HTR-8/SVneo (cell line): Measurements from ENCODE around the gene MTR.
A peak's percentile ranks its signal among the peaks of the same experiment; 100 is the strongest.

Source experiments
- DNase-seq: peaks from one replicate; pipeline ENCODE4 v3.0.0; 2011; ENCODE audit warnings: low spot score, mixed read lengths; ENCODE audit not compliant: insufficient read length
- FAIRE-seq: peaks from 2 replicates; lab custom pipeline; 2011; peaks lifted over from hg19 to GRCh38; lab: Jason Lieb, UNC

The MTR gene

GRCh38 chr1:236773919-236774318 lies 21.2 kb upstream of the MTR start:
- DNase-seq (no peak), FAIRE-seq (no peak)

DNA sequence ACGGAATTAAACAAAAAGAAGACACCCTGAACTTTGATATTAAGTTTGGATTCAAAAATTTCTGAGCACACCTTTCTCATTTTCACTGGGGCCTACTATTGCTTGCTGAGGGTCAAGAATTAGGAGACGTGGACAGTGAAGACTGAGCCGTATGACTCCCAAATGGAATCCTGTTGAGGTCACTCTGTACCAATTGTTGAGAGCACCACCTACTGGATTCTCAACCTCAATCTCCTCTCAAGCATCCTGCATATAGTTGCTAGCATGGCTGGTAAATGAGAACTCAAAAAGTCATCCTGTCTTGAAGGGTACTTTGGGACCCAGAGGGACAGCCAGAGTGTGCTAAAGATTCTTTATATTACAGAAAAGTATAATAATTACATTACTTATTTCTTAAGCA lies 20.2 kb upstream of the MTR start:
- DNase-seq (peak; percentile 22), FAIRE-seq (no peak)

- FAIRE-seq (no peak), DNase-seq (no peak)
These were observed 15.8 kb upstream of the MTR start for GRCh38 chr1:236779312-236779711.

- FAIRE-seq (no peak), DNase-seq (no peak)
These were observed 9.6 kb upstream of the MTR start for GRCh38 chr1:236785477-236785876.

DNA sequence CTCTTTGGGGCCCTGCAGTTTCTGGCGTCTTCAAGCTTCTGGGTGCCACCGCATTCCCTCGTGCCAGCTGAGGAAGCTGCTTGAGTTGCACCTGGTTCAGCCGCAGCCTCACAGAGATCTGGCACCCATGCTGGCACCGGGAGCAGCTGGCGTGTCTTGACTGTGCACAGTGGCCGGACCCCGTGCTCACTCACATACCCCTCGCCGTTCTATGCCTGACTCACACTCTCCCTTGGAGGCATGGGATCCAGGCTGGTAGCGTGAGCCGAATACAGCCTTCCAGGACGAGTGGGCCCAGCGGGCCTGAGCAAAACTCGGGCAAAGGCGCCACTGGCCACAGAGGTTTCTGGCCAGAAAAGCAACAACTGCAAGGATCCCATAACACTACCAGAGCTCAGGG lies 8.6 kb upstream of the MTR start:
- DNase-seq (no peak), FAIRE-seq (no peak)

GRCh38 chr1:236794585-236795034 lies 482 bp upstream of the MTR start:
- FAIRE-seq = no peak
- DNase-seq = no peak

DNA sequence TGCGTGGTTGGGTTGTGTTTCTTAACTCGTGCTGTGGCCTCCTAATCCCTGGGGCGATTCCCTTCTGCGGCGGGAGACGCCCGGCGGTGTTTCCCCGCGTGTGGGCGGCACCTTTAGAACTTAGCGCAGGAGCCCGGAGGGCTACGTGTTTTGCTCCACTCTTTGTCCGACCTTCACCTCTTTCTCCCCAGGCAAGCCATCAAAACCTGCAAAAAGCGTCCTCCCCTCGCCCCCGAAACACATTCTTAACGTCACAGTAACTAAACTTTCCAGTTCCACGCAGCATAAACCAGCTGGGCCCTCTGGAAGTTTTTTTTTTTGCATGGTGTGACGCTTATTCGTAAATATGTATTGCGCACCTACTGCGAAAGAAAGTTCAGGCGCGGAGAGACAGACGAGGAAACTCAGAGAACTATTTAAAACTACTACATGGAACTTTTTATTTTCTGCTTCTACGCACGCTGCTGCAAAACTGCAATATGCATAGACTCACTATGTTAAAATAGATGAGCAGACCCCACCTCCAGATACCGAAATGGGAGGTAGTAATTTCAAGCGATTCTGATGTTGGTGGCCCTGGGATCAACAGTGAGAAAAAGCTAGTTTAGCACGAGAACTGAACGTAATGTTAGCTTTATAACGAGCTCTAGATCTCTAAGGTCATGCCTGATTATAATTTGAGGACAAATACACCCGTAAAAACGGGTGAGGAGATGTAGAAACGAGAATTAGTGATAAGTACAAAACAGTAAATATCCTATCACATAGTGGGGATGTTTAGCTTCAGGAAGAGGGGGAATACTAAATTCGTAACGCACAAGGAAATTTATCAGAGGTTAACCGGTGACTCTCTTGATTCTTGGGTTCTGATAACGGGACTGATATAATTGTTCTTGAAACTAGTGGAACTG lies 920 bp downstream of the MTR start:
- peak; percentile 30 for DNase-seq
- no peak for FAIRE-seq

- FAIRE-seq = no peak
These were observed 3.9 kb downstream of the MTR start for GRCh38 chr1:236799001-236799400.

GRCh38 chr1:236800002-236800620 lies 5.0 kb downstream of the MTR start:
- no peak for DNase-seq
- no peak for FAIRE-seq

More at GRCh38 chr1:236799001-236799400, 3.9 kb downstream of the MTR start:
- no peak for DNase-seq

DNA sequence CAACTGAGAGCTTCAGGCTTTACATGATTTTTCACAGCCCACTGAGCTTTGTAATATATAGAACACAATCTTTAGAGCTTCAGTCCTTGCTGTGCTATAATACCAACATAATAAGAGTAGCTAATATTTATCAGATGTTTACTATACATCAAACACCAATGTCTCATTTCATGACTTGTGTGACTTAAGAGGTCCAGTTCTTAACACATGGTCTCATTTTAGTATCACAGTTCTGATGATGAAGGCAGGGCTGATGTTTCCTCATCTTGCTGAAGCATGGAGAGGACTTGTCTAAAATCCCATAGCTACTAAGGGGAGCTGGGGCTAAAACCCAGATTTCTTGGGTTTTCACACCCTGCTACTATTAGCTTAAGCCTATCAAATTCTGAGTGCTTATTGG lies 5.5 kb downstream of the MTR start:
- DNase-seq = no peak
- no peak for FAIRE-seq

DNA sequence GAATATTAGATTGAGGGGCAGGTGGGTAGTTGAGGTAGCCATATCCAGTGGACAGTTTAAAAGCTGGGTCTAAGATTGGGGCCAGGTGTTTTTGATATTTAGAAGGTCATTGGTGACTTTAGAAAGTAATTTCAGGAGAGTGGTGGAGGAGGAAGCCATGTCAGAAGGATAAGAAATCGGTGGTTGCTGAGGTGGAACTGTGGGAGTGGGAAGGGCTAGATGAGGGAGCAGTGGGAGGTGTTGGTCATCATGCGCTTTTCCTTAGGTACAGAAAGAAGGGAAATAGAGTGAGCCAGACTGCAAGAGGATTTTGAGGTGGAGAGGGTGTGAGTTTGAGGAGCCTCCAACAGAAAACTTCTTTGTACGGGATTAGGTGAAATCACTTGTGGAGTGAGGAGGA lies 7.2 kb downstream of the MTR start:
- no peak for FAIRE-seq
- DNase-seq = no peak

DNA sequence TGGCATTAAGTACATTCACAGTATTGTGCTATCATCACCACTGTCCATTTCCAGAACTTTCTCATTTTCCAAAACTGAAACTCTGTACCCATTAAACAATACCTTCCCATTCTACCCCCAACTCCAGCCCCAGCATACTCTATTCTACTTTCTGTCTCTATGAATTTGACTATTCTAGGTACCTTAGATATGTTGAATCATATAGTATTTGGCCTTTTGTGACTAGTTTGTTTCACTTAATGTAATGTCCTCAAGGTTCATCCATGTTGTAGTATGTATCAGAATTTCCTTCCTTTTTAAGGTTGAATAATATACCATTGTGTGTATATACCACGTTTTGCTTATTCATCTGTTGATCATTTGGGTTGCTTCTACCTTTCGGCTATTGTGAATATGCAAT lies 11.5 kb downstream of the MTR start:
- no peak for FAIRE-seq

GRCh38 chr1:236808005-236808404 lies 12.9 kb downstream of the MTR start:
- FAIRE-seq = no peak
- no peak for DNase-seq

More for the DNA sequence above, 11.5 kb downstream of the MTR start:
- no peak for DNase-seq

GRCh38 chr1:236808564-236809130 lies 13.6 kb downstream of the MTR start:
- DNase-seq (no peak), FAIRE-seq (no peak)

DNA sequence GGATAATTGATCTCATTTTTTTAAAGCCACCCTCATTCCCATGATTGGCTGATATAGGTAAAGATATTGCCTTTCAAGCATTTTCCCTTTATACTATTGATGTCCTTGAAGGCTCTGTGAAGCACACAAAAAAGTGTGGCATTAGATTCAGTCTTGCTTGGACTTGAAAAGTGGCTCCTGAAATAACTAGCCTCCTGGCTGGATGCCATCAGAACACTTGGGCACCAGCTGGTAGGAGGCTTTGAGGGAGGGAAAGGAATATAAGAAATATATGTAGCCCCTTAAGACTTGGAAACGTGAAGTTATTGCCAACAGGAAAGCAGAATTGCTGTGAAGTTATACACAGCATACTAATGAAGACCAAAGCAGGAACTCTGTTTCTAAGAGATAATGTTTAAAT lies 14.1 kb downstream of the MTR start:
- FAIRE-seq (no peak), DNase-seq (no peak)

GRCh38 chr1:236810018-236810417 lies 14.9 kb downstream of the MTR start:
- FAIRE-seq (no peak), DNase-seq (no peak)

- DNase-seq = no peak
- FAIRE-seq = no peak
These were observed 17.4 kb downstream of the MTR start for GRCh38 chr1:236812334-236813030.

DNA sequence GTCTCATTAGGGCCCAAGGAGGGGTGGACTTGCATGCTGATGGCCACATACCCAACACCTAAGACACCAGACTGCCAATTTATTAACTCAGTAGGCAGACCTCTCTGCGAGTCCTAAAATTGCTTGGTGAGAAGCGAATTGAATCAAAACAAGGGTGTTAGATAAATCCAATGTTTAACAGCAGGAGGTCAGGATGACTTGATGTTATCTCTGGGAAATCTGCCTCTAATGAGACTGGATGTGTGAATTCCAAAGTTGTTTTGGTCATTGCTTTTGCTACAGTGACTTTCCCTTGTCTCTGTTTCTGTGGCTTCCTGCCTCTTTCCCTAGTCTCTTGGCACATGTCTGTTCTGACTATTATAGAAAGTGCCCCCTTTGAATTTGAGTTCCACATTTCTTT lies 20.8 kb downstream of the MTR start:
- no peak for DNase-seq
- FAIRE-seq = no peak

GRCh38 chr1:236819856-236820255 lies 24.8 kb downstream of the MTR start:
- DNase-seq (no peak), FAIRE-seq (no peak)

DNA sequence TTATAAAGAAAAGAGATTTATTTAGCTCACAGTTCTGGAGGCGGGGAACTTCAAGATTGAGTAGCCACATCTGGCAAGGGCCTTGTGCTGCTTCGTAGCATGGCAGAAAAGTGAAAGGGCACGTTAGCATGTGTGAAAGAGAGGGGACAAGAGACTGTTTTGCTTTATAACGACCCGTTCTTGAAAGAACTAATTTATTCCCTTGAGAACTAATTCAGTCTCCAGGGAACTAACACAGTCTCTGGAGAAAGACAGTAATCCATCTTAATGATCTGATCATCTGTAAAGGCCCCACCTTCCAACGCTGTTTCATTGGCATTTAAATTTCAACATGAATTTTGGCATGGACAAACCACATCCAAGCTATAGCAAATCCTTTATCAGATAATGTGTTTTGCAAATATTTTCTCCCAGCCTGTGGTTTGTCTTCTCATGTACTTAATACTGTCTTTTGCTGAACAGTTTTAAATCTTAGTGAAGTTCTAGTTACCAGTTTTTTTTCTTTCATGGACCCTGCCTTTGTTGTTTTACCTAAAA lies 26.1 kb downstream of the MTR start:
- FAIRE-seq (no peak), DNase-seq (no peak)
